Adrenal gland (tissue), 5 donors: ENCODE results near the gene TPD52L1.

Experiments
- POLR2A ChIP-seq, 2 donors: fragments of 450-650 bp; IDR thresholded peaks; one replicate each; pipeline ENCODE4 v1.6.1; 2017; ENCODE audit warnings: antibody characterized with exemption in 2 of 2, mild to moderate bottlenecking in 2 of 2, moderate library complexity in 1 of 2
- TF ChIP-seq, protein P1 (sequence below), 6 experiments: fragments of 450-650 bp in 4 of 6; fragments of 200-600 bp in 2 of 6; sonication (generic) in 1 of 6; IDR thresholded peaks; 1 replicate in 5 of 6; 2 replicates in 1 of 6; pipeline versions ENCODE4 v1.5.1 to v1.8.0; 2016 to 2021; ENCODE audit warnings: antibody characterized with exemption in 6 of 6, mild to moderate bottlenecking in 2 of 6, moderate library complexity in 1 of 6
- donor health status: DM: no; HTN: no; CAD: no.

- TF ChIP-seq, protein P1, sequence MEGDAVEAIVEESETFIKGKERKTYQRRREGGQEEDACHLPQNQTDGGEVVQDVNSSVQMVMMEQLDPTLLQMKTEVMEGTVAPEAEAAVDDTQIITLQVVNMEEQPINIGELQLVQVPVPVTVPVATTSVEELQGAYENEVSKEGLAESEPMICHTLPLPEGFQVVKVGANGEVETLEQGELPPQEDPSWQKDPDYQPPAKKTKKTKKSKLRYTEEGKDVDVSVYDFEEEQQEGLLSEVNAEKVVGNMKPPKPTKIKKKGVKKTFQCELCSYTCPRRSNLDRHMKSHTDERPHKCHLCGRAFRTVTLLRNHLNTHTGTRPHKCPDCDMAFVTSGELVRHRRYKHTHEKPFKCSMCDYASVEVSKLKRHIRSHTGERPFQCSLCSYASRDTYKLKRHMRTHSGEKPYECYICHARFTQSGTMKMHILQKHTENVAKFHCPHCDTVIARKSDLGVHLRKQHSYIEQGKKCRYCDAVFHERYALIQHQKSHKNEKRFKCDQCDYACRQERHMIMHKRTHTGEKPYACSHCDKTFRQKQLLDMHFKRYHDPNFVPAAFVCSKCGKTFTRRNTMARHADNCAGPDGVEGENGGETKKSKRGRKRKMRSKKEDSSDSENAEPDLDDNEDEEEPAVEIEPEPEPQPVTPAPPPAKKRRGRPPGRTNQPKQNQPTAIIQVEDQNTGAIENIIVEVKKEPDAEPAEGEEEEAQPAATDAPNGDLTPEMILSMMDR (IDR thresholded peaks at IDR 0.05), result no peak
- TF ChIP-seq POLR2A (IDR thresholded peaks at IDR 0.05), result no peak
Observed at GRCh38 chr6:125268765-125269164, 115.2 kb downstream of the TPD52L1 start.
